DMS153 treated with DMSO at 0.1 percent for 48 hours (cell line): ENCODE results near the gene CXCL14.

Experiments used
- DNase-seq: peaks from one replicate; lab custom pipeline; 2025; ENCODE audit not compliant: unreplicated experiment; lab: John Stamatoyannopoulos, UW

CXCL14 gene

GRCh38 chr5:135596788-135597187 is 18.0 kb upstream of the CXCL14 start:
- no peak for DNase-seq

DNA sequence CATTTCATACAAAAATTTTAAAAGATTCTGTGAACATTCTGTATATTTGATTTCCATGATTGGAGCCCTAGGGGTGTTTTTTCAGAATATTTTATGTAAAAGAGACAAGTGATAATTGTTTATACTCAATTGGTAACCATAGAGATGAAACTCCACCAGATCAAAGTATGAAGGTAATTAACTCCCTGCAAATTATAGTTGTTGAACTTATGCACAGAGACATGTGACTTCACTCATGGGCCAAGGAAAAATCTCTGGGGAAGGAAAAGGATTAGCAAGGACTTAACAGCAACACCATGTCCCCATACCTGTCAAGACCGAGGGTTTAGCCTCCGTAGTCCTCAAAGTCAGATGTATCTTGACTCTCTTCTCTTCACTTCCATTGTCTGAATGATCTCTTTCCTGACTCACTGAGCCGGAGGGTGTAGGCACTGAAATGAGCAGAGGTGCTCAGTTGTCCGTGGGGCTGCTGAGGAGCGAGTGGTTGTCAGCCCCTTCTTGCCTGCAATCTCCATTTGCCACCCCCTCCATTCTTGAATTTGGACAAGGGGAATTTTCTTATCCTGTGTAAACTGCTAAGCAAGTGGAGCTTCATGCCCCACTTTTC is 17.5 kb upstream of the CXCL14 start:
- no peak for DNase-seq

DNA sequence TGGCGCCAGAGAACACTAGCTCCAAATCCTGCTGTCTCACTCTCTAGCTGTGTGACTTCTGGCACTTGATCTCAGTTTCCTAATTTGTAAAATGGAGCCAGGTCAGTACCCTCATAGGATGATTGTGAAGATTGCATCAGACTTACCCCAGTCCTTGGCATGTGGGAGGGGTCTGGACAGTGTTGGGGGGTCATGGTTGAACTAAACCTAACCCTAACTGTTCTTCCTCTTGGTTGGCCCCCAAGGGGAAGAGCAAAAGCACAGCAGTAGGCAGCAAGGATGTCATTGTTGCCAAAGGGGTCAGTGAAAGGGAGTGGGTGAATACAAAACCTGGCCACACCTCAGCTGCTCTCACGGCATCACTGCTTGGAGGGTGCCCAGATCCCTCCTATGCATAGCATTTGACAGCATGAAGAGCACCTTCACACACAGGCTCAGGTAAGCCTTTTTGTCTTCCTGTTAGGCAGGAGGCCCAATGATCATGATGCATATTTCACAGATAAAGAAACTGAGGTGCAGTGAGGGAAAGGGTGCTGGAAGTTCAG is 15.7 kb upstream of the CXCL14 start:
- DNase-seq, result no peak

- DNase-seq, result no peak
These were observed 15.1 kb upstream of the CXCL14 start for GRCh38 chr5:135593886-135594285.

DNA sequence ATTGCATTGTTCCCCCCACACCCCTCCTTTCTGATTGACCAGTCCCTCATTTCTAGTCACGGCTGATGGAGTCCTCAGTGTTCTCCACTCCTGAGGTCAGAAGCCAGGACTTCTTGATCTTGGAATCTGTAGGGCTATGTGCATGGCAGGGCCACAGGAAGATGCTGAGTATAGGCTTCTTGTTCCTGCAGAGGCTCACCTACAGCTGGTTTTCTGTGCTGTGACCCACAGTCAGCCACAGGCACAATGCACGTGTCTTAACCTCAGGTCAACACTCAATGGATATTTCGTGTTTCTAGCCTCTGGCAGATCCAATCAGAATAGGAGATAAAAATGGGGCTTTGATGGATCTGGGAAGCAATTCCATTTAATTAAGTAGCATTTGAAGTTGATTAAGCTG is 14.3 kb upstream of the CXCL14 start:
- no peak for DNase-seq

DNA sequence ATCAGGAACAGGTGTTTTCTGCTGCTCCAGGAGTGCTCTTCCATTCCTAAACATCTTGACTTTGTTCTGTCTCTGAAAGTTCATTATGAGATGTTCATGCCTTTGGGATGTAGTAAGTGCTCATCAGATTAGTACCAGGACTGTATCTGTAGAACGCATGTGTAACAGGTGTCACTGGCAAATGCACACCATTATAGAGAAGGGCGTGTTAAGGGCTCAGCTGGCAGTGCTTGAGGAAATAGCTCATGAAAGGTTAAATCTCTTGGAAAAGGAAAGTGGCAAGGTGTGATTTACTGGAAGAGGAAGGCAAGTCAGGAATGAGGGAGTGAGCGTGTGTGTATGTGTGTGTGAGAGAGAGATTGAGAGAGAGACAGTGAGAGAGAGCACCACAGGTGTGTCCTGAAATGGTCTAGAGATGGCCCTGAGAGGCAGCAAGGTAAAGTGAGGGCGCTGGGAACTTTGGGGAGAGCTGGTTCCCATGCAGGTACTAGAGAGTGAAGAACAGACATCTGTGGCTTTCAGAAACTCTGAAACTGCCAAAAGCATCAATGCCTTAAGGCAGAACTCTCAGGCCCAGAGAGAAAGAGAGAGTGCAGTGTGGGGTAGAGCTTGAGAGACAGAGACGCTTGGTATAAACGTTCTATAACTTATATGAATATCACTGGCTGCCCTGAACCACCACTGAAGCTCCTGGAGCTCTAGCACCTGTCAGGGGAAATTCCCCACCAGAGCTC is 13.7 kb upstream of the CXCL14 start:
- no peak for DNase-seq

DNA sequence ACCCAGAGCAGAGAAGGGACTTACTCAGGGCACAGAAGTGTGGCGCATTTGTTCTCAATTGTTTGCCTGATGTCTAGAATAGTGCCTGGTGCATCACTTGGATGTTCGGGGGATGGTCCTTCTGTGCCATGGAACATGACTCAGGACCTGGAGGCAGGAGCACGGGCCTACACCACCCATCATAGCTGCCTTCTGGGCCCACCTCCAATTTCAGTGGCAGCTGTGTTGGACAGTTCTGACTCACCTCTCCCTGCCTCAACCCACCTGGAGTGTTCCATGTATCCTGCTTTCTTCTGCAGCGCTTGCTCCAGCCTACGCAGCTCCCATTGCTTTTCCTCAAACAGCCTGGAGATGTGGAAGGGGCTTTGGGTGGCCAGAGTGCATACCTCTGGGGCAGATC is 12.5 kb upstream of the CXCL14 start:
- no peak for DNase-seq

GRCh38 chr5:135589152-135589551 is 10.4 kb upstream of the CXCL14 start:
- DNase-seq, result no peak

- no peak for DNase-seq
These were observed 9.2 kb upstream of the CXCL14 start for GRCh38 chr5:135587721-135588663.

DNA sequence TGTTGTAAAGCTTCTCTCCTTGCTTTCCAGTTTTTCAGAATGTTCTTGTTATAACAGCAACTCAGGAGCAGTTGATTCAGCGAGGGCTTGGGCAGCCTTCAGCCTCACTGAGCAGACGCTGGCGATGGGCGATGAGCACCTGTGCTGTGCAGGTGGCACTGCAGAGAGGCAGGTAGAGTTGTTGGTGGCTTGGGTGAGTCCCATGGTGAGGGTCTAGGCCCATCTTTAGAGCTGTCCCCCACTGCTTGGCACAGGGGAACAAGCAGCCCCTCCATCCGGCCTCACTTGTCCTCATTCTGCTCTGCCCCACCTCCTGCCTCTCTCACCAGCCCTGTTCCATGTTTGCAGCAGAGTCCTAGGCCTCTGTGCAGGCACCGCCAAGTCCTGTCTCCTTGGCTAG is 6.1 kb upstream of the CXCL14 start:
- DNase-seq, result no peak

DNA sequence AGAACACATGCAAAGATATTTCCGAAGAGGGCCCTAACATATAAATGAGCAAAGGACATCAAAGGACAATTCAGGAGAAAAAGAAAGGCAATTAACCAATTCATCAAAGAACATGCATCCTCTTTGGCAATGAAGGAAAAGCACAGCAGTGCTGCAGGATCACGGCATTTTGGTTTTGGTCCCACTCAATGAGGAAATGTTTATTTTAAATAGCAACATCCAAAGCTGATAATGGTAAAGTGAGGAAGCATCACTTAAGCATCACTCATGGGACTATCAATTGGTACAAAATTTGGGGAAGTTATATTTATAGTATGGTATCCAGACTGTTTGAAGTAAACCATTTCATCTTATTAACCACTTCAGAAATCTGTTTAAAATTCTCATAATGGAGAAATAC is 5.5 kb upstream of the CXCL14 start:
- DNase-seq, result no peak

DNA sequence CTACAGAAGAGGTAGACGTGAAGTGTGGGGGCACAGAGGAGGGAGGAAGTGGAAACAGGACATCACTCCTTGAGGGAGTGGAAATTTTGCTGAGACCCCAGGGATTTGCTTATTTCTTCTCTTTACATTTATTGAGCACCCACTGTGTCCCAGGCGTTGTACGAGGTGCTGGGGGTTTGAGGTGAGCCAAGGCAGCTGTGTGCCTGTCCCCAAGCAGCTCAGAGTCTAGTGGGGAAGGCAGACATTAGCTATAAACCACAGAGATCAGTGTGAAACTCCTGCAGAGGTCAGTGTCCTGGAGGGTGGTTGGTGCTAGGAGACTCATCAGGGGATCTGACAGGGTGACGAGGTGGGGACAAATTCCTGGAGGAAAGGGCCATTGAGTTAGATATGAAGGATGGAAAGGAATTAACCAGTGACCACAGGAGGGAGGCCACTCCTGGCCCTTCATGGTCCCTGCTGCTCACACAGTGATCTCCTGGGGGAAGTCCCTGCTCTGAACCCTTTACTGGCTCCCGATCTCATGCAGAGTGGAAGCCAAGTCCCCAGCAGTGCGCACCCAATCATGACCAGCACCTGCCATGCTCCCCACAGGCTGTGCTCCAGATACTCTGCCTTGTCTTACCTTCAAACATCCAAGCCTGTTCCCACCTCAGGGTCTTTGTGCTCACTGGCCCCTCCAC is 3.4 kb upstream of the CXCL14 start:
- DNase-seq, result no peak

DNA sequence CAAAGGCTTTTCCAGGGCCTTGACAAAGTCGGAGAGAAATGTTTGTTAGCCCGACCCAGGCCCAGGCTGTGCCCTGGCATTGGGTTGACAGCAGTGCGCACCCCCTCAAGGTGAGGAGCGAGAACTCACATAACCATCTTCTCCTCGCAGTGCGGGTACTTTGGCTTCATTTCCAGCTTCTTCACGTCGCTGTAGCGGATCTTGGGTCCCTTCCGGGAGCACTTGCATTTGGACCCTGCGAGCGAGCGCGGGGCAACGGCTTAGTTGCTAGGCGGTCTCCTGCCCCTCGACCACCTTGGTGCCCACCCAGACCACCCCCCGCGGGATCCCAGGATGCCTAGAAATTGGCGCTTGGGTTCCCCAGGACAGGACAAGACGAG is 496 bp downstream of the CXCL14 start:
- DNase-seq, result no peak

DNA sequence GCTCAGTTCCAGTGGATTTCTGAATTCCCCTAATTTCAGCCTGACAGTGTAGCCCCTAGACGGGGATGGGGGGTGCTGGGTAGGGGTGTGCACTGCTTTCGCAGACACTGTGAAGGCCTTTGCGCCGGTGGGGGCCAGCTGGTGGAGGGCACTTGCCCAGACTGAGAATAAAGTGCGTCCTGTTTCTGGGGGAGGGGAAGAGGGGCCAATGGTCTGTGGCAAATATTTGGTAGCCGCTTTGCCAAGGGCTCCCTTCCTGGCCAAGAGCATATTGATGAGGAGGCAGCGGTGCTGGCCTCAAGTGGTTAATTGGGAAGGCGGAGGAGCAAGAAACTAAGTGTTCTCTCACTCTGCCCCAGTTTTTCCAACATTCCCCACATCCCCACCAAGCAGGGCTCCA is 1.4 kb downstream of the CXCL14 start:
- DNase-seq, result no peak

GRCh38 chr5:135576075-135576599 is 2.7 kb downstream of the CXCL14 start:
- no peak for DNase-seq

DNA sequence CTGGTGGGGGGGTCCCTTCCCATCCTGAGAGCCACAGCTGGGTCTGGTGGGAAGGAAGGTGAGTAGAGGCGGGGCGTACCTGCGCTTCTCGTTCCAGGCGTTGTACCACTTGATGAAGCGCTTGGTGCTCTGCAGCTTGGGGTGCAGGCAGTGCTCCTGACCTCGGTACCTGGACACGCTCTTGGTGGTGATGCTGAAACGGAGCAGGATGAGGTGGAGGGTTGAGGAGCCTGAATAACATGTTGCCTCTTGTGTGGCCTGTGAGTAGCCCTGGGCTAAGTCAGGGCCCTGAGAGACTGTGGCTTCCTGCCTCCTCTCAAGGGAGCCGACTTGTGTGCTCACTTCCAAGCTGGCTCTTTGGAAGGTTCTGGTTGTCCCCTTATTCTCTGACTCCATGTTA is 4.3 kb downstream of the CXCL14 start:
- DNase-seq, result no peak

GRCh38 chr5:135571902-135572301 is 6.9 kb downstream of the CXCL14 start:
- no peak for DNase-seq

GRCh38 chr5:135571066-135571609 is 7.7 kb downstream of the CXCL14 start:
- no peak for DNase-seq

DNA sequence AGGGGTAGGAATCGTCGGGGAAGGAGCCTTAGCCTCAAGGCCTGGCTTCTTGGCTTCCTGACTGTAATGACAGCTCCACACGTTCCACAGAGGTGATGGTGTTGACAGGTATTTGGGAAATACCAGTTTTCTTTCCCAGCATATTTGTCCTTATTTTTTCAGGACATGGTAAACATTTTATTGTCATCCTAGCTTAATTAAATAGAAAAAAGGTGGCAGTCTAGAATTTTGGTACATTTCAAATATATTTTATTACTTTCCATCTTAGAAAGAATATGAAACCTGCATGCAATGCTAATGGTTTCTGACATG is 8.4 kb downstream of the CXCL14 start:
- DNase-seq, result no peak

GRCh38 chr5:135569755-135570452 is 8.9 kb downstream of the CXCL14 start:
- DNase-seq, result no peak
